ENCODE results near the gene VN1R5.

DNA sequence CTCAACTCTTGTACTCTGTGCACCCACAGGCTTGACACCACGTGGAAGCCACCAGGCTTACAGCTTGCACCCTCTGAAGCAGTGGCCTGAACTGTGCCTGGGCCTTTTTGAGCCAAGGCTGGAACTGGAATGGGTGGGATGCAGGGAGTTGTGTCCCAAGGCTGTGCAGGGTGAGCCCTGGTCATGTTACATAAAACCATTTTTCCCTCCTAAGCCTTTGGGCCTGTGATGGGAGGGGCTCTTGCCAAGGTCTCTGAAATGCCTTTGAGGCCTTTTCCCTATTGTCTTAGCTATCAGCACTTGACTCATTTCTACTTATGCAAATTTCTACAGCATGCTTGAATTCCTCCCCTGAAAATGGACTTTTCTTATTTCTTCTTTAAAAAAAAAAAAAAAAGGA is 14.1 kb downstream of the VN1R5 start:
- TF ChIP-seq, protein P1, sequence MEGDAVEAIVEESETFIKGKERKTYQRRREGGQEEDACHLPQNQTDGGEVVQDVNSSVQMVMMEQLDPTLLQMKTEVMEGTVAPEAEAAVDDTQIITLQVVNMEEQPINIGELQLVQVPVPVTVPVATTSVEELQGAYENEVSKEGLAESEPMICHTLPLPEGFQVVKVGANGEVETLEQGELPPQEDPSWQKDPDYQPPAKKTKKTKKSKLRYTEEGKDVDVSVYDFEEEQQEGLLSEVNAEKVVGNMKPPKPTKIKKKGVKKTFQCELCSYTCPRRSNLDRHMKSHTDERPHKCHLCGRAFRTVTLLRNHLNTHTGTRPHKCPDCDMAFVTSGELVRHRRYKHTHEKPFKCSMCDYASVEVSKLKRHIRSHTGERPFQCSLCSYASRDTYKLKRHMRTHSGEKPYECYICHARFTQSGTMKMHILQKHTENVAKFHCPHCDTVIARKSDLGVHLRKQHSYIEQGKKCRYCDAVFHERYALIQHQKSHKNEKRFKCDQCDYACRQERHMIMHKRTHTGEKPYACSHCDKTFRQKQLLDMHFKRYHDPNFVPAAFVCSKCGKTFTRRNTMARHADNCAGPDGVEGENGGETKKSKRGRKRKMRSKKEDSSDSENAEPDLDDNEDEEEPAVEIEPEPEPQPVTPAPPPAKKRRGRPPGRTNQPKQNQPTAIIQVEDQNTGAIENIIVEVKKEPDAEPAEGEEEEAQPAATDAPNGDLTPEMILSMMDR (IDR thresholded peaks at IDR 0.05): no peak
- no peak for TF ChIP-seq POLR2A (IDR thresholded peaks at IDR 0.05)
